HG03060 (cell line): ENCODE measurements around the gene ERC1.
"Not testable (repeated sequence)": the region's sequence is repeated elsewhere in the genome, so short reads cannot be mapped to it uniquely, and the experiment has no call there.

Source experiments
- ATAC-seq: cut with Tn5 transposase; IDR thresholded peaks from one replicate; pipeline ENCODE4 v1.9.1; 2021; ENCODE audit warnings: low read depth, moderate number of reproducible peaks; ENCODE audit not compliant: unreplicated experiment

The ERC1 gene

GRCh38 chr12:1019283-1019682, 28.3 kb downstream of the ERC1 start:
- ATAC-seq = no peak

GRCh38 chr12:1020389-1020788, 29.4 kb downstream of the ERC1 start:
- ATAC-seq = no peak

- ATAC-seq = no peak
These were observed 31.3 kb downstream of the ERC1 start for GRCh38 chr12:1022032-1022970.

- no peak for ATAC-seq
These were observed 39.8 kb downstream of the ERC1 start for GRCh38 chr12:1030779-1031178.

- no peak for ATAC-seq
These were observed 43.2 kb downstream of the ERC1 start for GRCh38 chr12:1034243-1034642.

GRCh38 chr12:1034751-1035457, 43.9 kb downstream of the ERC1 start:
- ATAC-seq = no peak

GRCh38 chr12:1041478-1041877, 50.5 kb downstream of the ERC1 start:
- ATAC-seq = no peak

- no peak for ATAC-seq
These were observed 53.2 kb downstream of the ERC1 start for GRCh38 chr12:1044199-1044598.

- ATAC-seq = no peak
These were observed 53.7 kb downstream of the ERC1 start for GRCh38 chr12:1044696-1045095.

- ATAC-seq = no peak
These were observed 55.7 kb downstream of the ERC1 start for GRCh38 chr12:1046727-1047126.

GRCh38 chr12:1047898-1048660, 57.1 kb downstream of the ERC1 start:
- ATAC-seq = no peak

- no peak for ATAC-seq
These were observed 59.2 kb downstream of the ERC1 start for GRCh38 chr12:1050059-1050707.

GRCh38 chr12:1051672-1052071, 60.6 kb downstream of the ERC1 start:
- ATAC-seq = not testable (repeated sequence)

- no peak for ATAC-seq
These were observed 62.7 kb downstream of the ERC1 start for GRCh38 chr12:1053690-1054089.

GRCh38 chr12:1054117-1054870, 63.3 kb downstream of the ERC1 start:
- ATAC-seq = no peak

GRCh38 chr12:1056390-1056789, 65.4 kb downstream of the ERC1 start:
- no peak for ATAC-seq

GRCh38 chr12:1058423-1058822, 67.4 kb downstream of the ERC1 start:
- no peak for ATAC-seq

GRCh38 chr12:1059162-1059561, 68.1 kb downstream of the ERC1 start:
- no peak for ATAC-seq

GRCh38 chr12:1063852-1064251, 72.8 kb downstream of the ERC1 start:
- ATAC-seq = no peak

- no peak for ATAC-seq
These were observed 73.3 kb downstream of the ERC1 start for GRCh38 chr12:1064317-1064716.
